ENCODE data around the gene USP44.

- TF ChIP-seq CTCF (IDR thresholded peaks at IDR 0.05) (no peak), POLR2AphosphoS5 (IDR thresholded peaks at IDR 0.05) (no peak)
Measured at GRCh38 chr12:95497031-95497430, 54.2 kb downstream of the USP44 start.

All from esophagus muscularis mucosa (tissue), 3 donors.